ENCODE results near the gene ANKLE1.

GRCh38 chr19:17307876-17308377 is 26.2 kb downstream of the ANKLE1 start:
- TF ChIP-seq, protein P1, sequence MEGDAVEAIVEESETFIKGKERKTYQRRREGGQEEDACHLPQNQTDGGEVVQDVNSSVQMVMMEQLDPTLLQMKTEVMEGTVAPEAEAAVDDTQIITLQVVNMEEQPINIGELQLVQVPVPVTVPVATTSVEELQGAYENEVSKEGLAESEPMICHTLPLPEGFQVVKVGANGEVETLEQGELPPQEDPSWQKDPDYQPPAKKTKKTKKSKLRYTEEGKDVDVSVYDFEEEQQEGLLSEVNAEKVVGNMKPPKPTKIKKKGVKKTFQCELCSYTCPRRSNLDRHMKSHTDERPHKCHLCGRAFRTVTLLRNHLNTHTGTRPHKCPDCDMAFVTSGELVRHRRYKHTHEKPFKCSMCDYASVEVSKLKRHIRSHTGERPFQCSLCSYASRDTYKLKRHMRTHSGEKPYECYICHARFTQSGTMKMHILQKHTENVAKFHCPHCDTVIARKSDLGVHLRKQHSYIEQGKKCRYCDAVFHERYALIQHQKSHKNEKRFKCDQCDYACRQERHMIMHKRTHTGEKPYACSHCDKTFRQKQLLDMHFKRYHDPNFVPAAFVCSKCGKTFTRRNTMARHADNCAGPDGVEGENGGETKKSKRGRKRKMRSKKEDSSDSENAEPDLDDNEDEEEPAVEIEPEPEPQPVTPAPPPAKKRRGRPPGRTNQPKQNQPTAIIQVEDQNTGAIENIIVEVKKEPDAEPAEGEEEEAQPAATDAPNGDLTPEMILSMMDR (IDR thresholded peaks at IDR 0.05; ENCODE audit: insufficient read depth, low read length) = no peak
- TF ChIP-seq, protein P2, sequence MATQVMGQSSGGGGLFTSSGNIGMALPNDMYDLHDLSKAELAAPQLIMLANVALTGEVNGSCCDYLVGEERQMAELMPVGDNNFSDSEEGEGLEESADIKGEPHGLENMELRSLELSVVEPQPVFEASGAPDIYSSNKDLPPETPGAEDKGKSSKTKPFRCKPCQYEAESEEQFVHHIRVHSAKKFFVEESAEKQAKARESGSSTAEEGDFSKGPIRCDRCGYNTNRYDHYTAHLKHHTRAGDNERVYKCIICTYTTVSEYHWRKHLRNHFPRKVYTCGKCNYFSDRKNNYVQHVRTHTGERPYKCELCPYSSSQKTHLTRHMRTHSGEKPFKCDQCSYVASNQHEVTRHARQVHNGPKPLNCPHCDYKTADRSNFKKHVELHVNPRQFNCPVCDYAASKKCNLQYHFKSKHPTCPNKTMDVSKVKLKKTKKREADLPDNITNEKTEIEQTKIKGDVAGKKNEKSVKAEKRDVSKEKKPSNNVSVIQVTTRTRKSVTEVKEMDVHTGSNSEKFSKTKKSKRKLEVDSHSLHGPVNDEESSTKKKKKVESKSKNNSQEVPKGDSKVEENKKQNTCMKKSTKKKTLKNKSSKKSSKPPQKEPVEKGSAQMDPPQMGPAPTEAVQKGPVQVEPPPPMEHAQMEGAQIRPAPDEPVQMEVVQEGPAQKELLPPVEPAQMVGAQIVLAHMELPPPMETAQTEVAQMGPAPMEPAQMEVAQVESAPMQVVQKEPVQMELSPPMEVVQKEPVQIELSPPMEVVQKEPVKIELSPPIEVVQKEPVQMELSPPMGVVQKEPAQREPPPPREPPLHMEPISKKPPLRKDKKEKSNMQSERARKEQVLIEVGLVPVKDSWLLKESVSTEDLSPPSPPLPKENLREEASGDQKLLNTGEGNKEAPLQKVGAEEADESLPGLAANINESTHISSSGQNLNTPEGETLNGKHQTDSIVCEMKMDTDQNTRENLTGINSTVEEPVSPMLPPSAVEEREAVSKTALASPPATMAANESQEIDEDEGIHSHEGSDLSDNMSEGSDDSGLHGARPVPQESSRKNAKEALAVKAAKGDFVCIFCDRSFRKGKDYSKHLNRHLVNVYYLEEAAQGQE (IDR thresholded peaks at IDR 0.05; ENCODE audit: insufficient replicate concordance, low read depth) = no peak
- no peak for TF ChIP-seq GABPA (IDR thresholded peaks at IDR 0.05; ENCODE audit: low read depth)
- TF ChIP-seq POLR2AphosphoS5 (IDR thresholded peaks at IDR 0.05; ENCODE audit: low read depth) = no peak
- TF ChIP-seq SPI1 (IDR thresholded peaks at IDR 0.05; ENCODE audit: borderline replicate concordance, low read depth) = no peak
